Hepatocyte (in vitro differentiated cells): Measurements from ENCODE around the gene TEKT5. TPM values are rescaled to one million over a fixed set of nuclear protein-coding genes. Genes with fewer than 3 reads are reported as not detected.

Source experiments
- DNase-seq: peaks from one replicate; pipeline ENCODE4 v3.0.0-alpha.2; 2016; ENCODE audit warnings: low spot score
- H2AFZ ChIP-seq: fragments of 200-600 bp; sonication (generic); 2 replicates; pipeline ENCODE4 v1.6.0; 2016; ENCODE audit warnings: antibody characterized with exemption, mild to moderate bottlenecking
- H3K27ac ChIP-seq: fragments of 200-600 bp; sonication (generic); 2 replicates; pipeline ENCODE4 v1.5.1; 2016; ENCODE audit warnings: mild to moderate bottlenecking
- H3K27me3 ChIP-seq: fragments of 200-600 bp; sonication (generic); 2 replicates; pipeline ENCODE4 v1.6.1; 2016
- H3K36me3 ChIP-seq: fragments of 200-600 bp; sonication (generic); replicated peaks from 2 replicates; pipeline ENCODE4 v1.5.1; 2016; ENCODE audit warnings: low read depth; ENCODE audit not compliant: insufficient read depth
- H3K4me1 ChIP-seq: fragments of 200-600 bp; sonication (generic); 2 replicates; pipeline ENCODE4 v1.5.1; 2016; ENCODE audit warnings: mild to moderate bottlenecking, moderate library complexity; ENCODE audit not compliant: insufficient read depth
- H3K4me2 ChIP-seq: fragments of 200-600 bp; sonication (generic); 2 replicates; pipeline ENCODE4 v1.6.0; 2016
- H3K4me3 ChIP-seq: fragments of 200-600 bp; sonication (generic); 2 replicates; pipeline ENCODE4 v1.5.1; 2016; ENCODE audit warnings: mild to moderate bottlenecking
- H3K79me2 ChIP-seq: fragments of 200-600 bp; sonication (generic); 2 replicates; pipeline ENCODE4 v1.6.0; 2017; ENCODE audit warnings: mild to moderate bottlenecking
- H3K9me2 ChIP-seq: fragments of 200-600 bp; sonication (generic); replicated peaks from 2 replicates; pipeline ENCODE4 v1.6.0; 2017; ENCODE audit warnings: mild to moderate bottlenecking; ENCODE audit not compliant: insufficient read depth
- H3K9me3 ChIP-seq: fragments of 200-600 bp; sonication (generic); 2 replicates; pipeline ENCODE4 v1.5.1; 2016; ENCODE audit warnings: low read depth, mild to moderate bottlenecking
- H4K20me1 ChIP-seq: fragments of 200-600 bp; sonication (generic); 2 replicates; pipeline ENCODE4 v1.6.0; 2016; ENCODE audit warnings: mild to moderate bottlenecking; ENCODE audit not compliant: insufficient read depth, poor library complexity, severe bottlenecking
- EZH2 ChIP-seq: fragments of 200-600 bp; sonication (generic); IDR thresholded peaks from 2 replicates; pipeline ENCODE4 v1.6.1; 2016; ENCODE audit warnings: antibody characterized with exemption, mild to moderate bottlenecking, borderline replicate concordance
- EZH2phosphoT487 ChIP-seq: fragments of 200-600 bp; sonication (generic); IDR thresholded peaks from one replicate; pipeline ENCODE4 v1.6.1; 2018; ENCODE audit warnings: antibody characterized with exemption, mild to moderate bottlenecking, low read depth, moderate library complexity; ENCODE audit not compliant: unreplicated experiment, severe bottlenecking
- WGBS: methylation state at CpG from one replicate; pipeline ENCODE4 v1.1.6; 2016; ENCODE audit warnings: low lambda C conversion rate; ENCODE audit errors: missing lambda C conversion rate; 5-methylcytosine and 5-hydroxymethylcytosine counted together
- polyA plus RNA-seq: library from polyadenylated mRNA; unstranded; fragments of >200 nt; fragmentation: Nextera tagmentation; extraction: Ambion mirVana; gene quantifications from 2 replicates; pipeline ENCODE4 v1.2.1, GENCODE V29; 2016
- total RNA-seq: library from RNA; depleted of rRNA; stranded (reverse); fragments of >200 nt; gene quantifications from 2 replicates; pipeline ENCODE4 v1.2.3, GENCODE V29; 2014
- TF ChIP-seq, protein P1 (sequence below): fragments of 200-600 bp; sonication (generic); IDR thresholded peaks from 2 replicates; pipeline ENCODE4 v1.5.1; 2016; ENCODE audit warnings: antibody characterized with exemption, mild to moderate bottlenecking; ENCODE audit not compliant: poor library complexity

The TEKT5 gene
- total and polyA plus RNA-seq, 2 experiments from 2014 or later, result not detected

DNA sequence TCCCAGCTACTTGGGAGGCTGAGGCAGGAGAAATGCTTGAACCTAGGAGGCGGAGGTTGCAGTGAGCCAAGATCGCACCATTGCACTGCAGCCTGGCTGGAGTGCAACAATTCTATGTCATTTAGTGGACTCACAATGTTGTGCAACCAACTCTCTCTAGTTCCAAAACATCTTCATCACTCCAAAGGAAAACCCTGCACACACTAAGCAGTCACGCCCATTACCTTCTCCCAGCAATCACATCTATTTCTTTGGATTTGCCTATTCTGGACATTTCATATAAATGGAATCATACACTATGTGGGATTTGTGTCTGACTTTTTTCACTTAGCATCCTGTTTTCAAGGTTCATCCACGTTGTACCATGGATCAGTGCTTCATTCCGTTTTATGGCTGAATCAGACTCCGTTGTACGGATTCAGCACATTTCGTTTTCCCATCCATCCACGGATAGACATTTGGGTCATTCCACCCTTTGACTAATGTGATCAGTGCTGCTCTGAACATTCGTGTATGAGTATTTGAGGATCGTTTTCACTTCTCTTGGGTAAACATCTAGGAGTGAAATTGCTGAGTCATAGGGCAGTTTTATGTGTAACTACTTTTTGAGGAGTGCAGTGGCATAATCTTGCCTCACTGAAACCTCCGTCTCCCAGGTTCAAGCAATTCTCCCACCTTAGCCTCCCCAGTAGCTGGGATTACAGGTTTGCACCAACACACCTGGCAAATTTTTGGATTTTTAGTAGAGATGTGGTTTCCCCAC, 69.0 kb downstream of the TEKT5 start:
- no peaks in the 10 kb centered on the region for H3K36me3 ChIP-seq
- no peaks in the 10 kb centered on the region for H3K79me2 ChIP-seq
- no peak overlapping the region for H3K4me3 ChIP-seq
- H3K27me3 ChIP-seq, result no peaks in the 10 kb centered on the region
- H3K9me2 ChIP-seq, result no peaks in the 10 kb centered on the region
- peak; percentile 24 for DNase-seq
- no peaks in the 10 kb centered on the region for H3K9me3 ChIP-seq
- WGBS, result 84% methylated on average over 12 of the region's 12 CpGs
- H3K4me2 ChIP-seq, result no peak overlapping the region
- H4K20me1 ChIP-seq, result no peaks in the 10 kb centered on the region
- peaks cover 16% of the 10 kb centered on the region for H3K4me1 ChIP-seq
- TF ChIP-seq EZH2, result no peak
- TF ChIP-seq, protein P1, sequence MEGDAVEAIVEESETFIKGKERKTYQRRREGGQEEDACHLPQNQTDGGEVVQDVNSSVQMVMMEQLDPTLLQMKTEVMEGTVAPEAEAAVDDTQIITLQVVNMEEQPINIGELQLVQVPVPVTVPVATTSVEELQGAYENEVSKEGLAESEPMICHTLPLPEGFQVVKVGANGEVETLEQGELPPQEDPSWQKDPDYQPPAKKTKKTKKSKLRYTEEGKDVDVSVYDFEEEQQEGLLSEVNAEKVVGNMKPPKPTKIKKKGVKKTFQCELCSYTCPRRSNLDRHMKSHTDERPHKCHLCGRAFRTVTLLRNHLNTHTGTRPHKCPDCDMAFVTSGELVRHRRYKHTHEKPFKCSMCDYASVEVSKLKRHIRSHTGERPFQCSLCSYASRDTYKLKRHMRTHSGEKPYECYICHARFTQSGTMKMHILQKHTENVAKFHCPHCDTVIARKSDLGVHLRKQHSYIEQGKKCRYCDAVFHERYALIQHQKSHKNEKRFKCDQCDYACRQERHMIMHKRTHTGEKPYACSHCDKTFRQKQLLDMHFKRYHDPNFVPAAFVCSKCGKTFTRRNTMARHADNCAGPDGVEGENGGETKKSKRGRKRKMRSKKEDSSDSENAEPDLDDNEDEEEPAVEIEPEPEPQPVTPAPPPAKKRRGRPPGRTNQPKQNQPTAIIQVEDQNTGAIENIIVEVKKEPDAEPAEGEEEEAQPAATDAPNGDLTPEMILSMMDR, result no peak
- TF ChIP-seq EZH2phosphoT487, result no peak
- no peak overlapping the region for H2AFZ ChIP-seq
- no peak overlapping the region for H3K27ac ChIP-seq

DNA sequence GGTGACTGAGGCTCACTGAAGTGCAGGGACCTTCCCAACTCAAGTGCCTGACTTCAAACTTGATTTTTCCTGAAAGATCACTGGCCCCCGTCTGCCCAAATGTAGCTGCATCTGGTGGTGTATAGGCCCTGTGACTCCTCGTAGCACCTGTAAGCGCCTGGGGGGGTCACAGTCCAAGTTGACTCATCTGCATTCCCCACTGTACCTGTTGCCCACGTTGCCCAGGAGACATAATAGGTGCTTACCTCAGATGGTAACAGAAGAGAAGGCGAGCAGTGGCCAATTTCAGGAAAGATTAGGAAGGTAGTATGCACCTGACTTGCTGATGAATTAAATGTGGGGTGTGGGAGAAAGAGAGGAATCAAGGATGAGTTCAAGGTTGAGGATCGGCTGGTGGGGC, 70.2 kb downstream of the TEKT5 start:
- 75% methylated on average over 6 of the region's 6 CpGs for WGBS
- peaks cover 16% of the 10 kb centered on the region for H3K4me1 ChIP-seq
- TF ChIP-seq EZH2 (no peak), EZH2phosphoT487 (no peak)
- TF ChIP-seq, protein P1, result no peak
- no peak overlapping the region for H3K27ac ChIP-seq
- H2AFZ ChIP-seq, result no peak overlapping the region
- H3K27me3 ChIP-seq, result no peaks in the 10 kb centered on the region
- no peaks in the 10 kb centered on the region for H3K9me3 ChIP-seq
- H3K9me2 ChIP-seq, result no peaks in the 10 kb centered on the region
- H3K4me2 ChIP-seq, result no peak overlapping the region
- peak; percentile 35 for DNase-seq
- no peaks in the 10 kb centered on the region for H4K20me1 ChIP-seq
- no peak overlapping the region for H3K4me3 ChIP-seq
- H3K36me3 ChIP-seq, result no peaks in the 10 kb centered on the region
- no peaks in the 10 kb centered on the region for H3K79me2 ChIP-seq

DNA sequence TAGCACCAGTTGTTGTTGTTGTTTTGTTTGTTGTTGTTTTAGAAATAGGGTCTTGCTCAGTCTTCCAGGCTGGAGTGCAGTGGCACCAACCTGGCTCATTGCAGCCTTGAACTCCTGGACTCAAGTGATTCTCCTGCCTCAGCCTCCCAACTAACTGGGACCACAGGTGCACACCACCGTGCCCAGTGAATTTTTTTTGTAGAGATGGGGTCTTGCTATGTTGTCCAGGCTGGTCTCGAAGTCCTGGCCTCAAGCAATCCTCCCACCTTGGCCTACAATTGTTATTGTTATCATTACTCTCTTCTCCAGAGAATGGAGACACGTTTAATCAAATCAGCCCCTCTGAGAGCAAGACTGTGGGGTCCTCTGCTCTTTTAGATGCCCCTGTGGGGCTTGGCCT, 71.7 kb downstream of the TEKT5 start:
- H3K27ac ChIP-seq, result peak overlapping the region; percentile 80

More for the DNA sequence above, 71.7 kb downstream of the TEKT5 start:
- no peaks in the 10 kb centered on the region for H3K9me2 ChIP-seq
- H3K4me3 ChIP-seq, result no peak overlapping the region
- 94% methylated on average over 3 of the region's 3 CpGs for WGBS
- no peak overlapping the region for H2AFZ ChIP-seq
- H3K4me1 ChIP-seq, result peaks cover 16% of the 10 kb centered on the region
- H3K27me3 ChIP-seq, result no peaks in the 10 kb centered on the region
- H3K9me3 ChIP-seq, result no peaks in the 10 kb centered on the region
- no peaks in the 10 kb centered on the region for H3K36me3 ChIP-seq
- H3K79me2 ChIP-seq, result no peaks in the 10 kb centered on the region
- TF ChIP-seq EZH2 (no peak), EZH2phosphoT487 (no peak)
- TF ChIP-seq, protein P1, result no peak
- H3K4me2 ChIP-seq, result no peak overlapping the region
- no peak for DNase-seq
- no peaks in the 10 kb centered on the region for H4K20me1 ChIP-seq
